Mesothelial cell of epicardium (in vitro differentiated cells): ENCODE measurements around the gene KIAA1549. TPM values are rescaled to one million over a fixed set of nuclear protein-coding genes. Genes with fewer than 3 reads are reported as not detected.
A peak's percentile ranks its signal among the peaks of the same experiment; 100 is the strongest.

Experiments used
- DNase-seq, 2 experiments: peaks; one replicate each; pipeline ENCODE4 v3.0.0; 2021; ENCODE audit warnings: low spot score in 2 of 2; ENCODE audit not compliant: unreplicated experiment in 2 of 2
- H3K27ac Mint-ChIP-seq: 2 replicates; pipeline ENCODE4 v1.8.0; 2021; ENCODE audit warnings: mixed read lengths
- H3K27me3 Mint-ChIP-seq: 2 replicates; pipeline ENCODE4 v1.8.0; 2021; ENCODE audit warnings: low read depth, mixed read lengths
- H3K36me3 Mint-ChIP-seq: 2 replicates; pipeline ENCODE4 v1.8.0; 2021; ENCODE audit warnings: mixed read lengths
- H3K4me1 Mint-ChIP-seq: 2 replicates; pipeline ENCODE4 v1.8.0; 2021; ENCODE audit warnings: mixed read lengths
- H3K4me3 Mint-ChIP-seq: 2 replicates; pipeline ENCODE4 v1.8.0; 2021; ENCODE audit warnings: mild to moderate bottlenecking, moderate library complexity, mixed read lengths
- H3K9me3 Mint-ChIP-seq: 2 replicates; pipeline ENCODE4 v1.8.0; 2021; ENCODE audit warnings: mixed read lengths
- CTCF ChIP-seq: fragments of 200-600 bp; sonication (generic); IDR thresholded peaks from one replicate; pipeline ENCODE4 v1.5.0; 2021; ENCODE audit warnings: antibody characterized with exemption; ENCODE audit not compliant: unreplicated experiment
- total RNA-seq: library from RNA; stranded (reverse); gene quantifications from 3 replicates; pipeline ENCODE4 v1.2.1, GENCODE V29; 2021

The KIAA1549 gene
- total RNA-seq, 1 donor from 2014 or later: 34.8 TPM

- no peak overlapping the region for H3K27ac Mint-ChIP-seq
- no peak for TF ChIP-seq CTCF
- peaks cover 26% of the 10 kb centered on the region for H3K4me1 Mint-ChIP-seq
- no peak overlapping the region for H3K4me3 Mint-ChIP-seq
- H3K36me3 Mint-ChIP-seq: peaks cover 5% of the 10 kb centered on the region
- no peak for DNase-seq
- H3K9me3 Mint-ChIP-seq: no peaks in the 10 kb centered on the region
- no peaks in the 10 kb centered on the region for H3K27me3 Mint-ChIP-seq
Observed at GRCh38 chr7:138937484-138937883, 43.7 kb downstream of the KIAA1549 start.

- H3K27me3 Mint-ChIP-seq: no peaks in the 10 kb centered on the region
- no peak overlapping the region for H3K4me3 Mint-ChIP-seq
- DNase-seq: no peak
- peaks cover 12% of the 10 kb centered on the region for H3K36me3 Mint-ChIP-seq
- H3K4me1 Mint-ChIP-seq: peaks cover 23% of the 10 kb centered on the region
- TF ChIP-seq CTCF: no peak
- H3K9me3 Mint-ChIP-seq: no peaks in the 10 kb centered on the region
- H3K27ac Mint-ChIP-seq: peak overlapping the region; percentile 23
Observed at GRCh38 chr7:138935465-138936011, 45.7 kb downstream of the KIAA1549 start.

- no peaks in the 10 kb centered on the region for H3K9me3 Mint-ChIP-seq
- no peak for TF ChIP-seq CTCF
- peaks cover 14% of the 10 kb centered on the region for H3K36me3 Mint-ChIP-seq
- H3K27me3 Mint-ChIP-seq: no peaks in the 10 kb centered on the region
- no peak overlapping the region for H3K4me3 Mint-ChIP-seq
- peak overlapping the region; percentile 0 for H3K27ac Mint-ChIP-seq
- peaks cover 23% of the 10 kb centered on the region for H3K4me1 Mint-ChIP-seq
- DNase-seq: no peak
Observed at GRCh38 chr7:138934861-138935260, 46.3 kb downstream of the KIAA1549 start.

- no peaks in the 10 kb centered on the region for H3K9me3 Mint-ChIP-seq
- no peak for DNase-seq
- no peak for TF ChIP-seq CTCF
Observed at GRCh38 chr7:138934367-138934766, 46.8 kb downstream of the KIAA1549 start.

GRCh38 chr7:138932870-138933269, 48.3 kb downstream of the KIAA1549 start:
- Mint-ChIP-seq H3K36me3 (peaks cover 13% of the 10 kb centered on the region), H3K4me1 (peaks cover 23% of the 10 kb centered on the region), H3K4me3 (no peak overlapping the region), H3K27me3 (no peaks in the 10 kb centered on the region), H3K9me3 (no peaks in the 10 kb centered on the region), H3K27ac (no peak overlapping the region)
- DNase-seq: no peak
- TF ChIP-seq CTCF: no peak

More at GRCh38 chr7:138934367-138934766, 46.8 kb downstream of the KIAA1549 start:
- no peaks in the 10 kb centered on the region for H3K27me3 Mint-ChIP-seq
- peaks cover 14% of the 10 kb centered on the region for H3K36me3 Mint-ChIP-seq
- H3K4me1 Mint-ChIP-seq: peaks cover 23% of the 10 kb centered on the region
- H3K4me3 Mint-ChIP-seq: no peak overlapping the region
- no peak overlapping the region for H3K27ac Mint-ChIP-seq

- DNase-seq: no peak
- H3K27me3 Mint-ChIP-seq: no peaks in the 10 kb centered on the region
- H3K4me3 Mint-ChIP-seq: no peak overlapping the region
- H3K27ac Mint-ChIP-seq: no peak overlapping the region
- no peaks in the 10 kb centered on the region for H3K9me3 Mint-ChIP-seq
- H3K4me1 Mint-ChIP-seq: peaks cover 23% of the 10 kb centered on the region
- TF ChIP-seq CTCF: no peak
- H3K36me3 Mint-ChIP-seq: peaks cover 13% of the 10 kb centered on the region
Observed at GRCh38 chr7:138932427-138932826, 48.8 kb downstream of the KIAA1549 start.
